T-helper 2 cell treated with Interferon-gamma antibody and Interleukin-4, amounts not matched to agents 5 μg/mL and 100 μg/mL, for 36 hours (primary cell): ENCODE data around the gene CTNNA3.

ENCODE experiments used
- DNase-seq: peaks from one replicate; pipeline ENCODE4 v3.0.0; 2021; ENCODE audit warnings: low spot score
- H3K27ac Mint-ChIP-seq: one replicate; pipeline ENCODE4 v1.8.0; 2021; ENCODE audit warnings: mild to moderate bottlenecking, mixed read lengths
- H3K27me3 Mint-ChIP-seq: one replicate; pipeline ENCODE4 v1.8.0; 2021; ENCODE audit warnings: low read depth, mixed read lengths
- H3K36me3 Mint-ChIP-seq: one replicate; pipeline ENCODE4 v1.8.0; 2021; ENCODE audit warnings: low read depth, mixed read lengths
- H3K4me1 Mint-ChIP-seq: one replicate; pipeline ENCODE4 v1.8.0; 2021; ENCODE audit warnings: low read depth, mixed read lengths
- H3K4me3 Mint-ChIP-seq: one replicate; pipeline ENCODE4 v1.8.0; 2022; ENCODE audit warnings: mild to moderate bottlenecking, moderate library complexity, mixed read lengths
- H3K9me3 Mint-ChIP-seq: one replicate; pipeline ENCODE4 v1.8.0; 2021; ENCODE audit warnings: mixed read lengths

Gene CTNNA3

DNA sequence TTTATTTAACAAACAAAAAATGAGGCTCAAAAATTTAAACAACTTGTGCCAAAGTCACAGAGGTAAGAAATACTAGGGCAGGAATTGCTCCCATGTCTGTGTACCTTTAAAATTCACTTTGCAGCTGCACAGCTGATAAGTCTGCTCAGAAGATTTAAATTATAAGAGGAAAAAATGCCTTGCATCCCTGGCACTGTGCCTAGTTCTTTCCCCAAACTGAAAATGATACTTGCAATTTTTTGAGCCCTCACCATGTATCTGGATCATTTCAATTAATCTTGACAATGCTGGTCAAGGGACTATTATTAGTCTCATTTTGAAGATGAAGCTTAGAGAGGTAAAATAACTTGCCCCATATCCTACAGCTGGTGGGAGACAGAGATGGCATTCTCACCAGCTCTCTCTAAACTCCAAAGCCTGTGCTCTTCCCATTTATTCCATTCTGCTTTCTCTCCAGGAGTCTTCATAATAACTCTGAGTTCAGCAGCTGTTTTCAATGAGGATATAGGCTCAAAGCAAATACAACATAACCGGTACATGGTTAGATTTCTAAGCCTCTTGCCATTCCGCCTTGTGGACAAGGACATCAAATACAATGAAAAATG, 1120.6 kb downstream of the CTNNA3 start:
- Mint-ChIP-seq H3K4me3 (no peak overlapping the region), H3K27me3 (no peaks in the 10 kb centered on the region), H3K36me3 (no peaks in the 10 kb centered on the region), H3K4me1 (no peaks in the 10 kb centered on the region), H3K9me3 (peaks cover 9% of the 10 kb centered on the region), H3K27ac (no peak overlapping the region)
- no peak for DNase-seq

DNA sequence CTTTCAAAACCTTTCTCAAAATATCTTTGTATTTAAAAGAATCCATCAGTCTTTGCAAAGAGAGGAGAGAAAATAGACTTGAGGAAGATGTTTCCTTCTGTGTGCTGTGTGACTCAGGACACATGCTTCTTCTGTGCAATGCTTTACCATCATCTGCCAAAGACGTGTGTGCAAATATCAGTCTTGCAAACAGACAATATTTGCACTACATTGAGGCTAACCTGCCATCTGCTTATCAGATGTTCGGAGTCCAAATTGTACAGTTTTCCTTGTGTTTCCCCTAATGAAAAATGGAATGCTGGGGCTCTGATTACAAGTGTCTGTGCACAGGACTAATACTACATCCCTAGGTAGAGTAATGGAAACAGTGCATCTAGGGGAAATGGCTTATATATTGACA, 1123.3 kb downstream of the CTNNA3 start:
- no peaks in the 10 kb centered on the region for H3K27me3 Mint-ChIP-seq
- peaks cover 4% of the 10 kb centered on the region for H3K9me3 Mint-ChIP-seq
- no peak overlapping the region for H3K4me3 Mint-ChIP-seq
- no peak for DNase-seq
- no peaks in the 10 kb centered on the region for H3K36me3 Mint-ChIP-seq
- no peaks in the 10 kb centered on the region for H3K4me1 Mint-ChIP-seq
- H3K27ac Mint-ChIP-seq = no peak overlapping the region

DNA sequence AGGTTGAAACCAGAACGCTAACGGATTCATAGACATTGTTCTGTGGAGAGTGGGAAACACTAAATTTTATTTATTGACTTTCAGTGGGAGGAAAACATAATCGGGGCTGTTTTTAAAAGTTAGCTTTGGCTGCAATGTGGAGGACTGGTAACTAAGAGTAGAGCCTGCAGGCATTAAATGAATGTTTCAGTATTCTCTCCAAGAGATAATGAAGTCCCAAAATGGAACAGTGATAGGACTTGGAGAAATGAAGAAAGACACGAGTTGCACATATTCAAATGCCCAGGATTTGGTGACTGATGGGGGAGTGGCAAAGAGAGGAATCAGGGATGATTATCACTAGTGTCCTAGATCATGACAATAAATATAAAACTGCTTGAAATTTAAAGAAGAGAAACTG, 1130.0 kb downstream of the CTNNA3 start:
- no peak overlapping the region for H3K4me3 Mint-ChIP-seq
- H3K36me3 Mint-ChIP-seq = no peaks in the 10 kb centered on the region
- no peaks in the 10 kb centered on the region for H3K4me1 Mint-ChIP-seq
- no peak overlapping the region for H3K27ac Mint-ChIP-seq
- H3K9me3 Mint-ChIP-seq = peaks cover 4% of the 10 kb centered on the region
- no peaks in the 10 kb centered on the region for H3K27me3 Mint-ChIP-seq
- DNase-seq = no peak

DNA sequence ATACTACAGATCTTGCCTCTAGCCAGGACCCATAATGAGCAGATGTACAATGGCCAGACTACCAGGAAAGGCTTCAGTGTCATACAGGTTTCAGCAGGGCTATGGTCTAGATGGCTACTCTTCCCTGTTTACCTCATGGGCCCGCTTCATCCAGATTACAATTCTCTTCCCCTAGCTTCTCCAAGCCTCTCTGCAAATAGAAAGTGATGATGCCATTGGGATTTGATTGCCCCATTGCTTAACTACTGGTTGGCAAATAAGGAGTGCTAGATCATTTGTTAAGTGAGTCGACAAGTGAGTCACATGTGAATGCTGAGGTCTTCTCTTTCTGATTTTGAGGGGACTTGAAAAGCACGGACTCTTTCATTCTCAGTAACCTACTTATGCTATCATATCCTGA, 1131.7 kb downstream of the CTNNA3 start:
- Mint-ChIP-seq H3K4me3 (no peak overlapping the region), H3K4me1 (no peaks in the 10 kb centered on the region), H3K27me3 (no peaks in the 10 kb centered on the region), H3K9me3 (peaks cover 4% of the 10 kb centered on the region), H3K27ac (no peak overlapping the region), H3K36me3 (no peaks in the 10 kb centered on the region)
- DNase-seq = no peak

DNA sequence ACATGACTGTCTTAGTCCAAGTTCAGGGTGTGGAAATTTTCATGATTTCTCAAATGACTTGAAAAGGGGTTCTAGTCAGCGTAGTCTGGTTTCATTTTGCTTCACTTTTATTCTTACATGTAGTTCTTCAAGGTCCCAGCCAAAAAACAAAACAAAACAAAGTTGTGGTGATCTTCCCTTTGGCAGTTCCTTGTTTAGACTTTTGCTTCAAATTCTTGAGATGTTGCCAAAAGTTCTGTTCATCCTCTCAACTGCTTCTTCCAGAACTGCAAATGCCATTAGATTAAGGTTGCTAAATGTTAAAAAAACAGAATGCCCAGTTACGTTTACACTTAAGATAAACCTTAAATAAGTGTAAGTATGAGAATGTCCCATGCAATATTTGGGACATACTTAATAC, 1140.9 kb downstream of the CTNNA3 start:
- H3K36me3 Mint-ChIP-seq = no peaks in the 10 kb centered on the region
- H3K27me3 Mint-ChIP-seq = no peaks in the 10 kb centered on the region
- no peak overlapping the region for H3K27ac Mint-ChIP-seq
- peaks cover 4% of the 10 kb centered on the region for H3K9me3 Mint-ChIP-seq
- DNase-seq = no peak
- H3K4me1 Mint-ChIP-seq = no peaks in the 10 kb centered on the region
- H3K4me3 Mint-ChIP-seq = no peak overlapping the region

DNA sequence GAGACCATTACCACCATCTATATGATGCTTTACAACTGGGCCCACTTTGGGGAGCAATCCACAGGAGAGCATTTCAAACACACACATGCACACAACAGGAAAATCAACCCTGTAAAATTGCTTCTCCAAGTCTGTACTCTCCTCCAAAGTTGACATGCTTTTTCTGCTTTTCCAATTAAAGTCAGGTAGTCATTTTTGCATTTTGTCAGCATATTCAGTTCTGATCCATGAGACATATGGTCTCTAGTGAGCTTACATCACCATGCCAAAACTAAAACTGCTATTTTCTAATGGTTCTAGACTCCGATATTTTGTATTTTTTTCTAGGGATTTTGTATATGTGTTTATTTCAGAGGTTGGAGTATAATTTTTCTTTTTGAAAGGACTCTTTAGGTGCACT, 1143.7 kb downstream of the CTNNA3 start:
- DNase-seq = no peak
- Mint-ChIP-seq H3K27ac (no peak overlapping the region), H3K4me3 (no peak overlapping the region), H3K4me1 (no peaks in the 10 kb centered on the region), H3K9me3 (peaks cover 4% of the 10 kb centered on the region), H3K36me3 (no peaks in the 10 kb centered on the region), H3K27me3 (no peaks in the 10 kb centered on the region)

DNA sequence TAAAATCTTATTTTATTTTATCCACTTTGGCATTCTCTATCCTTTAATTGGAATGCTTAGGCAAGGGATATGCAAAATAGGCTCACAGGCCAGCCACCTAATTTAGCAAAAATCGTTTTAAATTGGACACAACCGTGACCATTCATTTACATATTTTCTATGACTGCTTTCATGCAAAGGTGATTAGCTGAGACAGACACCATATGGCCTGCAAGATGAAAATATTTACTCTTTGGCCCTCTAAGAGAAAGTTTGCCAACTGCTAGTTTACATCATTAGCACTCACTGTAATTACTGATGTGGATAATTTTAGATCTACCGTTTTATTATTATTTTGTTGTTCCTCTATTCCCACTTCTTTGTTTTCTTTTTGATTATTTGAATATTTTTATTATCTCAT, 1145.6 kb downstream of the CTNNA3 start:
- no peak for DNase-seq
- H3K27ac Mint-ChIP-seq = no peak overlapping the region
- H3K27me3 Mint-ChIP-seq = no peaks in the 10 kb centered on the region
- no peaks in the 10 kb centered on the region for H3K4me1 Mint-ChIP-seq
- H3K36me3 Mint-ChIP-seq = no peaks in the 10 kb centered on the region
- H3K4me3 Mint-ChIP-seq = no peak overlapping the region
- peaks cover 4% of the 10 kb centered on the region for H3K9me3 Mint-ChIP-seq

DNA sequence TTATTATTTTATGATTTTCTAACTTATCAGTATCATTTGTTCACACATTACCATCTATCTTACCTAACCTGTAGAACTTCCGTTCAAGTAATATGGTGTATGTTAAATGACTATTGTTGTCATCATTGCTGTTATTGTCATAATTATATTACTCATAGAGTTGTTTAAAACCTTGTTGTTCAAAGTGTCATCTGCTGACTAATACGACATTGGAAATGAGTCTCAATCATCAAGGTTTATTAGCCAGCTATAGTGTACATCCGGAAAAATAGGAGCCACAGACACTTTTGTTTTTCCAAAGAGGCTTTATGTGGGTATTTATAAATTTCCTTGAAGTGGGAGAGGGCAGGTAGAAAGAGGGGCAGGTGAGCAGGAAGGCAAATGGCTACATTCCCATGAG, 1157.1 kb downstream of the CTNNA3 start:
- peaks cover 17% of the 10 kb centered on the region for H3K9me3 Mint-ChIP-seq
- H3K27ac Mint-ChIP-seq = no peak overlapping the region
- no peak for DNase-seq
- H3K4me1 Mint-ChIP-seq = no peaks in the 10 kb centered on the region
- no peaks in the 10 kb centered on the region for H3K36me3 Mint-ChIP-seq
- H3K4me3 Mint-ChIP-seq = no peak overlapping the region
- H3K27me3 Mint-ChIP-seq = no peaks in the 10 kb centered on the region

DNA sequence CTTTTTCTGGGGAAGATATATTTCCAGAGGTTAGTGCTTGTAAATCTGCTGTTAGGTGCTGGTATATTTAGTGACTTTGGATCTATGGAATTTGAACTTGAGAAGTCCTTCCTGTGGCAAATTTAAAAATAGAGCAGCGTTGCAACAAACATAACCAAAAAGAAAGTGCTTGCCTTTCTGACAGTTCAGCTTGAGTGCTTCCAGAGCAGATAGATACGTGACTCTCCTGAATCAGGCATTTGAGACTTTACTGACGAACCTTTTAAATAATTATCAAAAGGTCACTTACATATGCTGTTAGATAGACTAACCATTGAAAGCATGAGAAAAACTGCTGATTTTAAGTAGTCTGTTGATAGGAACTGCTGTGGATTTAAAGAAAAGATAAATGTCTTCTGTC, 1157.6 kb downstream of the CTNNA3 start:
- H3K4me3 Mint-ChIP-seq = no peak overlapping the region
- no peaks in the 10 kb centered on the region for H3K36me3 Mint-ChIP-seq
- no peaks in the 10 kb centered on the region for H3K27me3 Mint-ChIP-seq
- H3K4me1 Mint-ChIP-seq = no peaks in the 10 kb centered on the region
- no peak for DNase-seq
- H3K27ac Mint-ChIP-seq = no peak overlapping the region
- H3K9me3 Mint-ChIP-seq = peaks cover 17% of the 10 kb centered on the region

DNA sequence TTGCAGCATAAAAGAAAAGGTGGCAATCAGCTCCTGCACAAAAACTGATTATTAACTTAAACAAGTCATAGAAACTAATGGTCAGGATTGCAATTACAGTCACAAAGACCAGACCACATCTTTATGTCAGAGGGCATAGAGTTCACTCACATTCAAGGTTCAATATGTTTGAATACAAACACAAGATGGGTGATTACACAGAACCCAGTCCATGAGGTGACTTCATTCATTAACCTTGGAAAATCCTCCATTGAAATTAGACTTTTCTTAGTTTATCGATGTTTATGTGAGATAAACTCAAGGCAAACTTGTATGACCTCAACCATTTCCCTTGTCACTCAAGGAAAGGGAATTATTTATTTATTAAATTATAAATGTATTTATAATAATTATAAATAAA, 1158.8 kb downstream of the CTNNA3 start:
- H3K27me3 Mint-ChIP-seq = no peaks in the 10 kb centered on the region
- H3K4me1 Mint-ChIP-seq = no peaks in the 10 kb centered on the region
- no peak overlapping the region for H3K4me3 Mint-ChIP-seq
- peaks cover 24% of the 10 kb centered on the region for H3K9me3 Mint-ChIP-seq
- no peak overlapping the region for H3K27ac Mint-ChIP-seq
- no peaks in the 10 kb centered on the region for H3K36me3 Mint-ChIP-seq
- DNase-seq = no peak

DNA sequence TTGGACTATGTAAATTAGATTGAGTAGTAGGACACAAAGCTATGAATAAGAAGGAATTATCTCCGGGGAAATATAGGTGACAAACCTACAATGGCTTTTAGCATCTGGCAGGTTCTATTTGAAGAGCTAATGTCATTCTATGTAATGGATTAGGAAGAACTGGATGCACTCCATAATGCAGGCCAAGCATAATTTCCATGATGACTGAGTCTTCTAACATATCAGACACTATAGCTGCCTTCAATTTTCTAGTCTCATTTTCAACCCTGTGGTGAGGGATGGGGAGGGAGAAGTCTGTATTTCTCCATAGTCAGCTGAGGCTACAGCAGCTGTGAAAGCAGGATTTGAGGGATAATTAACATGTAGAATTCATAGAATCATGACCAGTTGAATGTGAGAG, 1160.6 kb downstream of the CTNNA3 start:
- DNase-seq = no peak
- Mint-ChIP-seq H3K27me3 (no peaks in the 10 kb centered on the region), H3K4me3 (no peak overlapping the region), H3K36me3 (no peaks in the 10 kb centered on the region), H3K9me3 (peaks cover 26% of the 10 kb centered on the region), H3K4me1 (no peaks in the 10 kb centered on the region), H3K27ac (no peak overlapping the region)

DNA sequence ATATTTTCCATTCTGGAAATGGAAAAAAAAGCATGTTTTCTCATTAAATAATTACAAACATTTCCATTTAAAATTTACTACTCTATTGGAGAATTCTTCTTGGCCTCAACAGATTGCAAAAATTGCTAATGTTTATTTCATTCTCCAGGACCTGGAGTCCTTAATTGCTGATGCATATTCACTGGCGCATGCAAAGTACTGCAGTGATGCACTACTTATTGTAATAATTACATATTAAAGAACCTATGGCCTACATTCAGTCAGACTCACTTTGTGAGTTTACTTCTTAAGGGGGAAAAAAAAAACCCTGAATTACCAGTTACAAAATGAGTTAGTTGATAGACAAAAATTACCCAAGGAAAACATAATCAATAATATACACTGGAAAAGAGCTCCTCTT, 1161.1 kb downstream of the CTNNA3 start:
- peaks cover 28% of the 10 kb centered on the region for H3K9me3 Mint-ChIP-seq
- H3K36me3 Mint-ChIP-seq = no peaks in the 10 kb centered on the region
- no peaks in the 10 kb centered on the region for H3K27me3 Mint-ChIP-seq
- no peak for DNase-seq
- no peak overlapping the region for H3K4me3 Mint-ChIP-seq
- H3K27ac Mint-ChIP-seq = no peak overlapping the region
- H3K4me1 Mint-ChIP-seq = no peaks in the 10 kb centered on the region

DNA sequence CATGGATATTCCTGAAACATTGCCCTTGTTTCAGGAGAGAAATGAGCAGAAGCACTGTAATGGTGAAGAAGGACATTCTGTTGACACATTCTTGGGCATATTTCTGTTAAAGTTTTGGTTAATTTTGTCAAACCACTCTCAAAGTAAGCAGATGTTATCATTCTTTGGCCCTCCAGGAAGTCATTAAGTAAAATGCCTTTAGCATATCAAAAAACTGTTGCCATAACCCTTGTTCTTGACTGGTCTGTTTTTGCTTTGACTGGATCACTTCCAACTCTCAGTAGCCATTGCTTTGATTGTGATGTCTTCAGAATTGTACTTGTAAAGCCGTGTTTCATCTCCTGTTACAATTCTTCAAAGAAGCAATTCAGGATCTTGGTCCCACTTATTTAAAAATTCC, 1174.5 kb downstream of the CTNNA3 start:
- no peaks in the 10 kb centered on the region for H3K4me1 Mint-ChIP-seq
- no peaks in the 10 kb centered on the region for H3K36me3 Mint-ChIP-seq
- no peak overlapping the region for H3K4me3 Mint-ChIP-seq
- peaks cover 22% of the 10 kb centered on the region for H3K9me3 Mint-ChIP-seq
- DNase-seq = no peak
- H3K27me3 Mint-ChIP-seq = no peaks in the 10 kb centered on the region
- no peak overlapping the region for H3K27ac Mint-ChIP-seq

DNA sequence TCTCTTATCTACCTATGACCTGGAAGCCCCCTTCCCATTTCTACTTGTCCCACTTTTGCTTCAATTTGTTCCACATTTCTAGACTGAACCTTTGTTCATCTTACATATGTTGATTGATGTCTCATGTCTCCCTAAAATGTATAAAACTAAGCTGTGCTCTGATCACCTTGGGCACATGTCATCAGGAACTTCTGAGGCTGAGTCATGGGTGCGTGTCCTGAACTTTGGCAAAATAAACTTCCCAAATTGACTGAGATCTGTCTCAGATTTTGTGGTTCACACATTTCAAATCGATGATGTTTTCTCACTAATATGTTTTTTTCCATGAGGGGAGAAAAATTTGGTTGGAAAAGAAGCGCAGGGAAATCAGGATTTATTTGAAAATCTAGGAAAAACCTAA, 1176.4 kb downstream of the CTNNA3 start:
- H3K4me1 Mint-ChIP-seq = no peaks in the 10 kb centered on the region
- no peak overlapping the region for H3K4me3 Mint-ChIP-seq
- H3K9me3 Mint-ChIP-seq = peaks cover 22% of the 10 kb centered on the region
- no peak for DNase-seq
- H3K27me3 Mint-ChIP-seq = no peaks in the 10 kb centered on the region
- H3K27ac Mint-ChIP-seq = no peak overlapping the region
- H3K36me3 Mint-ChIP-seq = no peaks in the 10 kb centered on the region

DNA sequence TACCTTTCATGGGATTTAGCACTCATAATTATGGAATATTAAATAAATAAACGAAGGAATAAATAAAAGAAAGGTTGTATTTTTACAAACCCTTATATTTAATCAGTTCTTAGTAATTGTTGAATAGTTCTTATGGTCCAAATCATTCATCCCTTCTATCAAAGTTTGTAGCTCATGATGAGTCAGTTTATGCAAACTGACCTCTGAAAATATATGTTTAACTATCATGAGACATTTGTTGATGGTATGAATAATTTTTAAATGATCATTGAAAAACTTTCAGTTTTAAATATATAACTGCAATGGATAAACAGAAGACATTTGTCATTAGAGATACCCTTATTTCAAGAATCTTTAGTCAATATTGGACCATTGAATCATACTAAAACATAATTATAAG, 1181.3 kb downstream of the CTNNA3 start:
- peaks cover 24% of the 10 kb centered on the region for H3K9me3 Mint-ChIP-seq
- no peak overlapping the region for H3K4me3 Mint-ChIP-seq
- H3K36me3 Mint-ChIP-seq = no peaks in the 10 kb centered on the region
- H3K27ac Mint-ChIP-seq = no peak overlapping the region
- H3K27me3 Mint-ChIP-seq = no peaks in the 10 kb centered on the region
- DNase-seq = no peak
- no peaks in the 10 kb centered on the region for H3K4me1 Mint-ChIP-seq
